GM19193 (cell line): Measurements from ENCODE around the gene GUCY1A2.

Experiments
- POLR2A ChIP-seq: IDR thresholded peaks from 4 replicates; pipeline ENCODE4 v1.6.1; 2011; ENCODE audit not compliant: insufficient read depth, insufficient read length; ENCODE audit errors: extremely low read depth

GUCY1A2 gene

DNA sequence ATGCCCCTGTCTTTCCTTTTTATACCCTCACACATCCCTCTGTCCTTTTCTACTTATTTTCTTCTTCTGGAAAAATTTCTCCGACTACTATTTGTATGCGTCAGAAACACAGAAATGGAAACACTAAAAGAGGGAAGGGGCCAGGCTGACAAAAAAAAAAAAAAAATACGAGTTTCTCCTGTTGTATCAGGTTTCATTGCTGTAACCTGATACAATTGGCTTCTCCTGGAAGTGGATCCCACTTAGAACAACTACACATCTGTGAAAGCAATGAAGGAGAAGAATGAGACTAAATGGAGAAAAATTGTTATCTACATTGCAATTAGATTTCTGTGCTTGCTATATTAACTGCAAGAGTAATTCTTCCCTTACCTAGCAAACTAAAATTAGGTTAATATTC is 393.9 kb downstream of the GUCY1A2 start:
- no peak for TF ChIP-seq POLR2A
